ENCODE data around the gene ACER3.

The ACER3 gene

DNA sequence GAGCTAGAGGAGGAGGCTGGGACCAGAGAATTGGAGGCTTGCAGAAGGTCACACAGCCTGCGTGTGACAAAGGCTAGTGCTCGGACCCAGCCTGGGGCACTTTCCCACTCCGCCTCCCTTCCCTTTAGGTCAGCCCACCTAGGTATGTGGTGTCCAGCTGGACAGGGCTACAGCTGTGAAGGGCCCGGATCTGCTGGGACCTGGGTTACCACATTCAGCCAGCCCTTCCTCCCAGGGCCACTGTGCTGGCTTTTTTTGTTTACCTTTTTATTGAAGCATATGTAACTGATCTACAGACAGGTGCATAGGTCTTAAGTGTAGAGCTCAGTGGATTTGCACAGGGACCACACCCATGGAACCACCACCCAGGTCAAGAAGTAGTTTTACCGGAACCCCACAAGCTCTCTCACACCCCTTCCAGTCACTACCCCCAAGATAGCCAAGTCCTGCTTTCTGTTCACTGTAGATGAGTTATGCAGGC, 214.7 kb downstream of the ACER3 start:
- Histone ChIP-seq H3K27ac (no peak overlapping the region), H3K36me3 (no peaks in the 10 kb centered on the region), H3K9ac (no peak overlapping the region), H3K4me1 (peaks cover 49% of the 10 kb centered on the region), H3K27me3 (no peaks in the 10 kb centered on the region), H3K4me3 (no peak overlapping the region), H3K4me2 (no peak overlapping the region), H4K20me1 (no peaks in the 10 kb centered on the region), H3K9me3 (no peaks in the 10 kb centered on the region)
- no peak for TF ChIP-seq Cebpa-rat (IDR thresholded peaks at IDR 0.05)
